Right lobe of liver (tissue), 6 donors: Measurements from ENCODE around the gene PAPLN. TPM values are rescaled to one million over a fixed set of nuclear protein-coding genes. Genes with fewer than 3 reads are reported as not detected.
A peak's percentile ranks its signal among the peaks of the same experiment; 100 is the strongest.

Experiments used
- ATAC-seq, 4 donors: fragments of 200-7000 bp; cut with Tn5 transposase; one replicate each; pipeline ENCODE4 v1.9.1; 2020; ENCODE audit warnings: mild to moderate bottlenecking in 4 of 4, moderate library complexity in 4 of 4
- DNase-seq, 3 donors: peaks; one replicate each; pipeline ENCODE4 v3.0.0-alpha.2; 2020
- H3K27ac ChIP-seq, 3 donors: fragments of 200-600 bp; one replicate each; pipeline ENCODE4 v1.8.0; 2022
- H3K27me3 ChIP-seq, 2 donors: fragments of 200-600 bp; one replicate each; pipeline ENCODE4 v1.8.0; 2022
- H3K36me3 ChIP-seq, 4 donors: fragments of 200-600 bp; sonication (generic) in 1 of 4; one replicate each; pipeline versions ENCODE4 v1.5.1 to v1.8.0; 2017 to 2022; ENCODE audit warnings: control low read depth in 1 of 4
- H3K4me1 ChIP-seq, 4 donors: fragments of 200-600 bp; sonication (generic) in 1 of 4; one replicate each; pipeline versions ENCODE4 v1.5.1 to v1.8.0; 2017 to 2022; ENCODE audit warnings: control low read depth in 1 of 4
- H3K4me3 ChIP-seq, 3 donors: fragments of 200-600 bp; one replicate each; pipeline ENCODE4 v1.8.0; 2022
- H3K9me3 ChIP-seq, 4 donors: fragments of 200-600 bp; sonication (generic) in 1 of 4; one replicate each; pipeline versions ENCODE4 v1.5.1 to v1.8.0; 2017 to 2022; ENCODE audit warnings: control low read depth in 1 of 4
- POLR2A ChIP-seq: fragments of 450-650 bp; IDR thresholded peaks from one replicate; pipeline ENCODE4 v1.6.1; 2017; ENCODE audit warnings: antibody characterized with exemption, mild to moderate bottlenecking
- WGBS: methylation state at CpG from one replicate; pipeline ENCODE4 v1.1.6; 2018; ENCODE audit warnings: low coverage, low lambda C conversion rate; ENCODE audit not compliant: insufficient coverage; ENCODE audit errors: missing lambda C conversion rate; 5-methylcytosine and 5-hydroxymethylcytosine counted together
- intact Hi-C, 2 donors: fragments of 100-400 bp; cut with DNase I; formaldehyde crosslinking; loops; one replicate each; pipeline versions ENCODE4 v1.11.2 to v1.14.1; 2022
- total RNA-seq, 6 experiments: library from RNA; depleted of rRNA in 2 of 6; stranded (reverse); fragments of >200 nt in 2 of 6; fragmentation: NEBNext Ultra II Directional in 3 of 6; extraction: Animal tissue kit (Norgen Biotek cat#: 25700) in 3 of 6; gene quantifications; one replicate each; pipeline versions ENCODE4 v1.1.0 to v1.2.4, GENCODE V29; 2016 to 2023
- TF ChIP-seq, protein P1 (sequence below), 4 donors: fragments of 200-600 bp in 3 of 4; fragments of 450-650 bp in 1 of 4; IDR thresholded peaks; one replicate each; pipeline versions ENCODE4 v1.5.1 to v1.8.0; 2016 to 2022; ENCODE audit warnings: antibody characterized with exemption in 4 of 4, mild to moderate bottlenecking in 2 of 4
- donor health status: DM: no; HTN: yes; CAD: no.
- donor health status: DM: no; HTN: no; CAD: no.
- donor health status: DM: no; HTN: no; CAD: no.
- donor health status: DM: no; HTN: yes; CAD: no.
- donor health status: DM: no; HTN: yes; CAD: no.

Gene PAPLN
- total RNA-seq, 6 experiments from 2014 or later = 0.86 to 3.2 (median 1.2) TPM

DNA sequence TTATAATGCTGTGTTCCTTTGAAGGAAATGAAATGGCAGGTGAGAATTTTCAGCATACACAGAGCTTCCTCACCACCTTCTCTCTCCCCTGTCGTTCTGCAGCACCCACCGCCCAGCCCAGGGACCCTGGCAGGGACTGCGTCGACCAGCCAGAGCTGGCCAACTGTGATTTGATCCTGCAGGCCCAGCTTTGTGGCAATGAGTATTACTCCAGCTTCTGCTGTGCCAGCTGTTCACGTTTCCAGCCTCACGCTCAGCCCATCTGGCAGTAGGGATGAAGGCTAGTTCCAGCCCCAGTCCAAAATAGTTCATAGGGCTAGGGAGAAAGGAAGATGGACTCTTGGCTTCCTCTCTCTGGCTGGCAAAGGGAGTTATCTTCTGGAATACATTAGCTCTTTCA lies 35.1 kb downstream of the PAPLN start:
- intact Hi-C loops = no loop called here
- DNase-seq = no peak
- Histone ChIP-seq H3K9me3 (no peaks in the 10 kb centered on the region), H3K27me3 (no peaks in the 10 kb centered on the region), H3K36me3 (peaks cover 0 to 32% (median 12%) of the 10 kb centered on the region in 4 donors), H3K4me3 (no peak overlapping the region), H3K4me1 (peaks cover 0 to 11% (median 0%) of the 10 kb centered on the region in 4 donors), H3K27ac (no peak overlapping the region)
- TF ChIP-seq, protein P1, sequence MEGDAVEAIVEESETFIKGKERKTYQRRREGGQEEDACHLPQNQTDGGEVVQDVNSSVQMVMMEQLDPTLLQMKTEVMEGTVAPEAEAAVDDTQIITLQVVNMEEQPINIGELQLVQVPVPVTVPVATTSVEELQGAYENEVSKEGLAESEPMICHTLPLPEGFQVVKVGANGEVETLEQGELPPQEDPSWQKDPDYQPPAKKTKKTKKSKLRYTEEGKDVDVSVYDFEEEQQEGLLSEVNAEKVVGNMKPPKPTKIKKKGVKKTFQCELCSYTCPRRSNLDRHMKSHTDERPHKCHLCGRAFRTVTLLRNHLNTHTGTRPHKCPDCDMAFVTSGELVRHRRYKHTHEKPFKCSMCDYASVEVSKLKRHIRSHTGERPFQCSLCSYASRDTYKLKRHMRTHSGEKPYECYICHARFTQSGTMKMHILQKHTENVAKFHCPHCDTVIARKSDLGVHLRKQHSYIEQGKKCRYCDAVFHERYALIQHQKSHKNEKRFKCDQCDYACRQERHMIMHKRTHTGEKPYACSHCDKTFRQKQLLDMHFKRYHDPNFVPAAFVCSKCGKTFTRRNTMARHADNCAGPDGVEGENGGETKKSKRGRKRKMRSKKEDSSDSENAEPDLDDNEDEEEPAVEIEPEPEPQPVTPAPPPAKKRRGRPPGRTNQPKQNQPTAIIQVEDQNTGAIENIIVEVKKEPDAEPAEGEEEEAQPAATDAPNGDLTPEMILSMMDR (IDR thresholded peaks at IDR 0.05) = no peak
- ATAC-seq = no peak
- 62% methylated on average over 2 of the region's 6 CpGs for WGBS

DNA sequence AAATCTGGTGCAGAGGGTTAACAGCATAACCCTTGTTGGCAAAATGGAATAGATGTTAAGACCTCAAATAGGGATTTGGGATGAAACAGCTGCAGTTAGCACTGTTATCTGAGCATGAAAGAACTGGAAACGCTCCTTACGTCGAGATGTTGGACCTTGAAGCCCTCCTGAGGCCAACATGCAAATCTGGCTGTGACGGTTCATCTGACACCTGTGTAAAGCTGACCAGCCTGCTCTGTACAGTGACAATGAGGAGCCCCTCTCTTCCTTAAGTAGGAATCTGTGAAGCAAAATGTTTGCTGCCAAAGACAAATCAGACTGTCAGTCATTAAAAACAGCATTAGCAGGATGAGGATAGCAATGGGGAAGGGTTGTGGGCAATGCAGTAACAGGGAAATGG lies 36.5 kb downstream of the PAPLN start:
- TF ChIP-seq, protein P1 (IDR thresholded peaks at IDR 0.05) = no peak
- no peak for TF ChIP-seq POLR2A
- peaks cover 0 to 35% (median 14%) of the 10 kb centered on the region in 4 donors for H3K36me3 ChIP-seq
- DNase-seq = no peak
- H3K4me1 ChIP-seq = peaks cover 0 to 11% (median 0%) of the 10 kb centered on the region in 4 donors
- H3K27ac ChIP-seq = no peak overlapping the region
- ATAC-seq = no peak
- 96% methylated on average over 4 of the region's 4 CpGs for WGBS
- intact Hi-C loops = no loop called here
- no peaks in the 10 kb centered on the region for H3K9me3 ChIP-seq
- H3K4me3 ChIP-seq = no peak overlapping the region
- H3K27me3 ChIP-seq = no peaks in the 10 kb centered on the region

DNA sequence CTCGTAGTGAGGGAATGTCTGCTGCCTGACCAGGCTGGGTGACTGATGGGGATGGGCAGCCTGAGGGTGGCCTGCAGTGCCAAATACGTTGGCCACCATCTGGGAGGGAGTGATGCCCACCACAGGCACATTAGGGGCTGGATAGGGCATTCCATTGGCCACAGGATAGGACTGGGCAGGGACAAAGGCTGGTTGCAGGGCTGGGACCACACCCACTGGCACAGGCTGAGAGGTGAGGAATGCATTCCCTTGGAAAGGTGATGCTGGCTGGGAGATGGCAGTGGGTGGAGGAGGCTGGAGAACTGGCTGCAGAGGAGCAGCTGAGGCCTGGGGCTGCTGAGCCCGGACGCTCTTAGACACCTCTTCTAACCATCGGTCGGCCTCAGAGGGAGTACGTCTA lies 39.5 kb downstream of the PAPLN start:
- ATAC-seq (peak; percentile 16 to 36 (median 30)), DNase-seq (no peak)
- Histone ChIP-seq H3K27me3 (no peaks in the 10 kb centered on the region), H3K4me3 (no peak overlapping the region), H3K4me1 (no peaks in the 10 kb centered on the region), H3K9me3 (no peaks in the 10 kb centered on the region), H3K36me3 (peaks cover 0 to 55% (median 26%) of the 10 kb centered on the region in 4 donors), H3K27ac (no peak overlapping the region)
- no CpG with 5 or more reads among the region's 7 CpGs for WGBS
- TF ChIP-seq, protein P1 (IDR thresholded peaks at IDR 0.05) = no peak
- TF ChIP-seq POLR2A = no peak
- intact Hi-C loops = no loop called here

DNA sequence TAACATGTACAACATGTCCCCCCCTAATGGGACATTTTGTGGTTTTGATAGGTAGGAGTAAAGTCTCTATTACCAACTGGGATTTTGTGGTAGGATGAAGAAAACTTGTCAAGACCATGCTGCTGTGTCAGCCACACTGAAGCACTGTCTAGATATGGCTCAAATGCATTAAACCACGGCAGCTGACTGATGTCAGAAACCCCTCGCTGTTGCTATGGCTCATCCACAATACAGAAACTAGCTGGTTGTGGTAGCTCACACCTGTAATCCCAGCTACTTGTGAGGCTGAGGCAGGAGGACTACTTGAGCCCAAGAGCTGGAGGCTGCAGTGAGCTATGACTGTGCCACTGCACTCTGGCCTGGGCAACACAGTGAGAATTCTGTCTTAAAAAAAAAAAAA lies 40.1 kb downstream of the PAPLN start:
- intact Hi-C loops = no loop called here
- H3K4me1 ChIP-seq = no peaks in the 10 kb centered on the region
- 83% methylated on average over 1 of the region's 2 CpGs for WGBS
- no peak overlapping the region for H3K4me3 ChIP-seq
- no peak overlapping the region for H3K27ac ChIP-seq
- H3K27me3 ChIP-seq = no peaks in the 10 kb centered on the region
- no peak for TF ChIP-seq POLR2A
- no peak for ATAC-seq
- no peak for DNase-seq
- peaks cover 2 to 60% (median 31%) of the 10 kb centered on the region in 4 donors for H3K36me3 ChIP-seq
- no peaks in the 10 kb centered on the region for H3K9me3 ChIP-seq

DNA sequence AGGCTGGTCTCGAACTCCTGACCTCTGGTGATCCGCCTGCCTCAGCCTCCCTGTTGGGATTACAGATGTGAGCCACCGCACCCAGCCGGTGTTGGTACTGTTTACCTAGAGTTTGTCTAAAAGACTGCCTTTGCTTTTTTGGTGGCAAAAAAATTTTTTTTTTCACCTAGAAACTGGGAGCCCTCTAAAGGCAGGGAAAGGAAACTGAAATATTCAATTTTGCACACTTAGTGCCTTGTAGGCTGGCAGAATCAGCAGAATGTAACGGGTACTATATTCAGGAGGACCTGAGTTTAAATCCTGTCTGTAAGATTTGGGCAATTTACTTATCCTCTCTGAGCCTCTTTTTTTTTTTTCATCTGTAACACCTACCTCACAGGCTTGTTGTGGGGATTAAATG lies 43.6 kb downstream of the PAPLN start:
- Histone ChIP-seq H3K27me3 (no peaks in the 10 kb centered on the region), H3K9me3 (no peaks in the 10 kb centered on the region), H3K4me3 (no peak overlapping the region), H3K27ac (no peak overlapping the region), H3K4me1 (no peaks in the 10 kb centered on the region), H3K36me3 (peaks cover 5 to 80% (median 45%) of the 10 kb centered on the region in 4 donors)
- no peak for ATAC-seq
- no peak for TF ChIP-seq POLR2A
- TF ChIP-seq, protein P1 (IDR thresholded peaks at IDR 0.05) = no peak
- 83% methylated on average over 3 of the region's 5 CpGs for WGBS
- intact Hi-C loops = no loop called here
- DNase-seq = no peak
